HepG2 (cell line): ENCODE measurements around the gene GNB1. TPM values are rescaled to one million over a fixed set of nuclear protein-coding genes. Genes with fewer than 3 reads are reported as not detected.

Source experiments
- CAMTA2 ChIP-seq: sonication (generic); formaldehyde crosslinking; IDR thresholded peaks from 2 replicates; pipeline ENCODE4 v1.4.0; 2020; ENCODE audit warnings: mild to moderate bottlenecking, missing genetic modification reagents, borderline replicate concordance
- CBX1 ChIP-seq: IDR thresholded peaks from one replicate; pipeline ENCODE4 v1.6.1; 2016; ENCODE audit warnings: antibody characterized with exemption, low read depth
- CCDC6 ChIP-seq: sonication (generic); formaldehyde crosslinking; IDR thresholded peaks from 2 replicates; pipeline ENCODE4 v1.8.1; 2022; ENCODE audit warnings: mild to moderate bottlenecking, missing genetic modification reagents, moderate library complexity
- GABPB1 ChIP-seq: IDR thresholded peaks from 2 replicates; pipeline ENCODE4 v1.6.1; 2016; ENCODE audit warnings: mild to moderate bottlenecking, missing genetic modification reagents, moderate library complexity, missing compliant biosample characterization
- HOXA9 ChIP-seq: sonication (generic); formaldehyde crosslinking; IDR thresholded peaks from 2 replicates; pipeline ENCODE4 v1.8.1; 2022; ENCODE audit warnings: missing genetic modification reagents, mild to moderate bottlenecking, moderate library complexity, borderline replicate concordance
- KAT8 ChIP-seq: IDR thresholded peaks from 2 replicates; pipeline ENCODE4 v1.6.1; 2016; ENCODE audit warnings: missing genetic modification reagents, missing compliant biosample characterization
- KMT2A ChIP-seq: sonication (generic); formaldehyde crosslinking; IDR thresholded peaks from 2 replicates; pipeline ENCODE4 v1.4.0; 2020; ENCODE audit warnings: missing genetic modification reagents
- MBD4 ChIP-seq: IDR thresholded peaks from 2 replicates; pipeline ENCODE4 v1.6.1; 2012; ENCODE audit warnings: low read length, inconsistent platforms, borderline replicate concordance
- NR2C2 ChIP-seq: sonication (generic); formaldehyde crosslinking; IDR thresholded peaks from 2 replicates; pipeline ENCODE4 v1.4.0; 2020; ENCODE audit warnings: missing genetic modification reagents, mild to moderate bottlenecking, moderate library complexity, borderline replicate concordance
- NR2F6 ChIP-seq, 2 experiments: IDR thresholded peaks; 2 replicates each; pipeline ENCODE4 v1.6.1; 2016; ENCODE audit warnings: antibody characterized with exemption in 1 of 2, mild to moderate bottlenecking in 1 of 2
- SOX13 ChIP-seq, 3 experiments: fragments of 450-650 bp in 1 of 3; sonication (generic) in 1 of 3; formaldehyde crosslinking in 1 of 3; IDR thresholded peaks in 2 of 3; conservative IDR thresholded peaks in 1 of 3; 2 replicates each; pipeline versions ENCODE4 v1.5.0 to v1.6.1; 2016 to 2020; ENCODE audit warnings: antibody characterized with exemption in 1 of 3, mild to moderate bottlenecking in 1 of 3, missing compliant biosample characterization in 1 of 3, missing genetic modification reagents in 1 of 3, moderate library complexity in 1 of 3
- SSRP1 ChIP-seq: IDR thresholded peaks from 2 replicates; pipeline ENCODE4 v1.6.1; 2016; ENCODE audit warnings: control low read depth
- ZMAT3 ChIP-seq: sonication (generic); formaldehyde crosslinking; conservative IDR thresholded peaks from 2 replicates; pipeline ENCODE4 v1.7.0; 2021; ENCODE audit warnings: missing genetic modification reagents
- ZNF160 ChIP-seq: sonication (generic); formaldehyde crosslinking; IDR thresholded peaks from 2 replicates; pipeline ENCODE4 v1.8.0; 2022; ENCODE audit warnings: mild to moderate bottlenecking, inconsistent platforms, missing genetic modification reagents
- ZNF761 ChIP-seq: sonication (generic); formaldehyde crosslinking; conservative IDR thresholded peaks from 2 replicates; pipeline ENCODE4 v1.4.0; 2020; ENCODE audit warnings: mild to moderate bottlenecking, missing genetic modification reagents
- ZSCAN12 ChIP-seq: sonication (generic); formaldehyde crosslinking; IDR thresholded peaks from 2 replicates; pipeline ENCODE4 v1.9.0; 2021; ENCODE audit warnings: mild to moderate bottlenecking, missing genetic modification reagents
- polyA plus RNA-seq, 8 experiments: library from polyadenylated mRNA; depleted of rRNA in 3 of 8; stranded (reverse) in 7 of 8; unstranded in 1 of 8; fragments of >200 nt; fragmentation: Illumina TruSeq in 4 of 8; extraction: Trizol in 4 of 8; gene quantifications; 2 replicates each; pipeline versions ENCODE4 v1.2.1 to v1.2.3, GENCODE V29; 2011 to 2016; ENCODE audit warnings: low read depth in 4 of 8, missing spikeins in 1 of 8, mixed read lengths in 1 of 8; ENCODE audit not compliant: insufficient read depth in 1 of 8
- total RNA-seq, 5 experiments: library from RNA; depleted of rRNA; stranded (reverse); fragments of >200 nt; fragmentation: Illumina TruSeq; extraction: Trizol; gene quantifications; 2 replicates each; pipeline ENCODE4 v1.2.3, GENCODE V29; 2016; ENCODE audit warnings: low read depth in 1 of 5
- TF ChIP-seq, protein P1 (sequence below): sonication (generic); formaldehyde crosslinking; IDR thresholded peaks from 2 replicates; pipeline ENCODE4 v1.4.0; 2020; ENCODE audit warnings: missing genetic modification reagents
- TF ChIP-seq, protein P2 (sequence below): sonication (generic); formaldehyde crosslinking; IDR thresholded peaks from 2 replicates; pipeline ENCODE4 v1.4.0; 2020; ENCODE audit warnings: missing genetic modification reagents
- TF ChIP-seq, protein P3 (sequence below): sonication (generic); formaldehyde crosslinking; IDR thresholded peaks from 2 replicates; pipeline ENCODE4 v1.8.0; 2022; ENCODE audit warnings: mild to moderate bottlenecking, missing genetic modification reagents; ENCODE audit not compliant: insufficient replicate concordance
- TF ChIP-seq, protein P4 (sequence below): IDR thresholded peaks from 2 replicates; pipeline ENCODE4 v1.6.1; 2016; ENCODE audit warnings: missing compliant biosample characterization, missing genetic modification reagents, borderline replicate concordance
- TF ChIP-seq, protein P5 (sequence below): sonication (generic); formaldehyde crosslinking; IDR thresholded peaks from 2 replicates; pipeline ENCODE4 v1.5.0; 2020; ENCODE audit warnings: mild to moderate bottlenecking, low read depth, missing genetic modification reagents, borderline replicate concordance

Gene GNB1
- total and polyA plus RNA-seq, 2 of the 13 experiments (the other 11 are each of a cell fraction or from before 2014, with no cell fraction given), result 66.2 to 327 TPM

DNA sequence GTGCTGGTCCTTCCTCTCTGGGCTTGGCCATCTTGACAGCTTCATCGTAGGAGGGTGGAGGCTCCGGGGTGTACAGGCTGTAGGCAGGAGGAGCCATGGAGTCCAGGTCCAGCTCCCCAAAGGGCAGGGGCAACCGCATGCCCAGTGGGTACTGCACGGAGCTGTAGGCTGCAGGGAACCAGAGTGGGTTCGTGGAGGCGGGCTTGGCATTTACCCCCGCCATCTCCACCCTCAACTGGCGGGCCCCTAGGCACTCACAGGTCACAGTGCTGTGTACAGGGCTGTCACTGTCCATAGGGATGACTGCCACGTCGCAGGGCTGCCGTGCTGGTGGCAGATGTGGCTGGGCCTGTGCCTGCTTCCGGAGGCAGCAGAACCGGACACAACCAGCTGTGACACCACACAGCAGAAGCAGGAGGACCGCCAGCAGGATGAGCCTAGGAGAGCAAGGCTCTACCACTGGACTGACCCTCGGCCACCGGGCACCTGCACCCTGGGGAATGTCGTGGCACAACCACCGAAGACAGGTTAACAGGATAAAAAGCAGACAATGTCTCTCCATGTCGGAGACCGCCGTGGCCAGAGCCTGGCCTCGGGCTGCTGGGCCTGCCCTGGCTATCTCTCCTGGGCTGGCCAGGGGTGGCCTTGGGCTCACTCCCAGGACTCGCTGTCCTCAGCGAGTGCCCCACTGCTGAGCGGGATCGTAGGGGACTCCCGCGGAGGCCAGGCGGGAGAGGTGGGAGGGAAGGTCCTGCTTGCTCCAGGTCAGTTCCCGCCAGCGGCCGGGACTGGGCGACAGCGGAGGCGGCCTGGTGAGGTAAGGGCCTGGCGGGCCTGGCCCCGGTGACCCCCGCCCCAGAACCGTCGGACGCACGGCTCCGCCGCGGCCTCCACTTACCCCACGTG is 27.4 kb upstream of the GNB1 start (continued):
- TF ChIP-seq CCDC6 (CRISPR knock-in tag), result 0 out of 2 replicates have a peak, but pooled peaks have one; percentile 53
- TF ChIP-seq ZSCAN12, result no peak
- no peak; the same call in 1 of the 2 replicates for TF ChIP-seq ZMAT3 (CRISPR knock-in tag)
- TF ChIP-seq HOXA9 (CRISPR knock-in tag), result 0 out of 2 replicates have a peak, but pooled peaks have one; percentile 39
- TF ChIP-seq, protein P1, sequence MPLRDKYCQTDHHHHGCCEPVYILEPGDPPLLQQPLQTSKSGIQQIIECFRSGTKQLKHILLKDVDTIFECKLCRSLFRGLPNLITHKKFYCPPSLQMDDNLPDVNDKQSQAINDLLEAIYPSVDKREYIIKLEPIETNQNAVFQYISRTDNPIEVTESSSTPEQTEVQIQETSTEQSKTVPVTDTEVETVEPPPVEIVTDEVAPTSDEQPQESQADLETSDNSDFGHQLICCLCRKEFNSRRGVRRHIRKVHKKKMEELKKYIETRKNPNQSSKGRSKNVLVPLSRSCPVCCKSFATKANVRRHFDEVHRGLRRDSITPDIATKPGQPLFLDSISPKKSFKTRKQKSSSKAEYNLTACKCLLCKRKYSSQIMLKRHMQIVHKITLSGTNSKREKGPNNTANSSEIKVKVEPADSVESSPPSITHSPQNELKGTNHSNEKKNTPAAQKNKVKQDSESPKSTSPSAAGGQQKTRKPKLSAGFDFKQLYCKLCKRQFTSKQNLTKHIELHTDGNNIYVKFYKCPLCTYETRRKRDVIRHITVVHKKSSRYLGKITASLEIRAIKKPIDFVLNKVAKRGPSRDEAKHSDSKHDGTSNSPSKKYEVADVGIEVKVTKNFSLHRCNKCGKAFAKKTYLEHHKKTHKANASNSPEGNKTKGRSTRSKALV (CRISPR knock-in tag), result no peak
- TF ChIP-seq GABPB1 (CRISPR knock-in tag), result no peak
- no peak for TF ChIP-seq NR2C2 (CRISPR knock-in tag)
- no peak for TF ChIP-seq KMT2A (CRISPR knock-in tag)
- TF ChIP-seq ZNF160 (CRISPR knock-in tag), result no peak
- no peak for TF ChIP-seq SSRP1
- TF ChIP-seq, protein P2, sequence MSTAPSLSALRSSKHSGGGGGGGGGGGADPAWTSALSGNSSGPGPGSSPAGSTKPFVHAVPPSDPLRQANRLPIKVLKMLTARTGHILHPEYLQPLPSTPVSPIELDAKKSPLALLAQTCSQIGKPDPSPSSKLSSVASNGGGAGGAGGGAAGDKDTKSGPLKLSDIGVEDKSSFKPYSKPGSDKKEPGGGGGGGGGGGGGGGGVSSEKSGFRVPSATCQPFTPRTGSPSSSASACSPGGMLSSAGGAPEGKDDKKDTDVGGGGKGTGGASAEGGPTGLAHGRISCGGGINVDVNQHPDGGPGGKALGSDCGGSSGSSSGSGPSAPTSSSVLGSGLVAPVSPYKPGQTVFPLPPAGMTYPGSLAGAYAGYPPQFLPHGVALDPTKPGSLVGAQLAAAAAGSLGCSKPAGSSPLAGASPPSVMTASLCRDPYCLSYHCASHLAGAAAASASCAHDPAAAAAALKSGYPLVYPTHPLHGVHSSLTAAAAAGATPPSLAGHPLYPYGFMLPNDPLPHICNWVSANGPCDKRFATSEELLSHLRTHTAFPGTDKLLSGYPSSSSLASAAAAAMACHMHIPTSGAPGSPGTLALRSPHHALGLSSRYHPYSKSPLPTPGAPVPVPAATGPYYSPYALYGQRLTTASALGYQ (CRISPR knock-in tag), result no peak
- TF ChIP-seq CAMTA2, result no peak
- TF ChIP-seq, protein P3, sequence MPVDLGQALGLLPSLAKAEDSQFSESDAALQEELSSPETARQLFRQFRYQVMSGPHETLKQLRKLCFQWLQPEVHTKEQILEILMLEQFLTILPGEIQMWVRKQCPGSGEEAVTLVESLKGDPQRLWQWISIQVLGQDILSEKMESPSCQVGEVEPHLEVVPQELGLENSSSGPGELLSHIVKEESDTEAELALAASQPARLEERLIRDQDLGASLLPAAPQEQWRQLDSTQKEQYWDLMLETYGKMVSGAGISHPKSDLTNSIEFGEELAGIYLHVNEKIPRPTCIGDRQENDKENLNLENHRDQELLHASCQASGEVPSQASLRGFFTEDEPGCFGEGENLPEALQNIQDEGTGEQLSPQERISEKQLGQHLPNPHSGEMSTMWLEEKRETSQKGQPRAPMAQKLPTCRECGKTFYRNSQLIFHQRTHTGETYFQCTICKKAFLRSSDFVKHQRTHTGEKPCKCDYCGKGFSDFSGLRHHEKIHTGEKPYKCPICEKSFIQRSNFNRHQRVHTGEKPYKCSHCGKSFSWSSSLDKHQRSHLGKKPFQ (CRISPR knock-in tag), result no peak
- no peak for TF ChIP-seq NR2F6 (IDR thresholded peaks at IDR 0.05)
- no peak for TF ChIP-seq NR2F6 (CRISPR knock-in tag; IDR thresholded peaks at IDR 0.05)
- TF ChIP-seq, protein P4, sequence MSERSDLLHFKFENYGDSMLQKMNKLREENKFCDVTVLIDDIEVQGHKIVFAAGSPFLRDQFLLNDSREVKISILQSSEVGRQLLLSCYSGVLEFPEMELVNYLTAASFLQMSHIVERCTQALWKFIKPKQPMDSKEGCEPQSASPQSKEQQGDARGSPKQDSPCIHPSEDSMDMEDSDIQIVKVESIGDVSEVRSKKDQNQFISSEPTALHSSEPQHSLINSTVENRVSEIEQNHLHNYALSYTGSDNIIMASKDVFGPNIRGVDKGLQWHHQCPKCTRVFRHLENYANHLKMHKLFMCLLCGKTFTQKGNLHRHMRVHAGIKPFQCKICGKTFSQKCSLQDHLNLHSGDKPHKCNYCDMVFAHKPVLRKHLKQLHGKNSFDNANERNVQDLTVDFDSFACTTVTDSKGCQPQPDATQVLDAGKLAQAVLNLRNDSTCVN, result no peak
- no peak for TF ChIP-seq KAT8 (CRISPR knock-in tag)
- no peak for TF ChIP-seq CBX1
- TF ChIP-seq MBD4, result no peak
- TF ChIP-seq, protein P5, sequence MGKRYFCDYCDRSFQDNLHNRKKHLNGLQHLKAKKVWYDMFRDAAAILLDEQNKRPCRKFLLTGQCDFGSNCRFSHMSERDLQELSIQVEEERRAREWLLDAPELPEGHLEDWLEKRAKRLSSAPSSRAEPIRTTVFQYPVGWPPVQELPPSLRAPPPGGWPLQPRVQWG (CRISPR knock-in tag), result no peak
- no peak for TF ChIP-seq ZNF761 (CRISPR knock-in tag)
- no peak for TF ChIP-seq SOX13 (IDR thresholded peaks at IDR 0.05)
- no peak for TF ChIP-seq SOX13 (CRISPR knock-in tag; conservative IDR thresholded peaks at IDR 0.05 in 1 of 2, IDR thresholded peaks at IDR 0.05 in 1 of 2)
